ENCODE measurements around the gene DDA1. TPM values are rescaled to one million over a fixed set of nuclear protein-coding genes. Genes with fewer than 3 reads are reported as not detected.

DDA1 gene
- total and polyA plus RNA-seq, 2 experiments from 2014 or later, result 43.1 to 60.0 TPM

- H4K20me1 ChIP-seq (ENCODE audit: insufficient read depth, poor library complexity, severe bottlenecking), result no peaks in the 10 kb centered on the region
- no peaks in the 10 kb centered on the region for H3K27me3 ChIP-seq
- no peak overlapping the region for H3K4me3 ChIP-seq
- H3K4me2 ChIP-seq, result no peak overlapping the region
- 95% methylated on average over 18 of the region's 19 CpGs for WGBS (ENCODE audit: low lambda C conversion rate, missing lambda C conversion rate)
- H3K9me2 ChIP-seq (replicated peaks; ENCODE audit: insufficient read depth), result no peaks in the 10 kb centered on the region
- no peak for DNase-seq (ENCODE audit: low spot score)
- H3K9me3 ChIP-seq (ENCODE audit: low read depth), result no peaks in the 10 kb centered on the region
- no peak for TF ChIP-seq CTCF (IDR thresholded peaks at IDR 0.05; ENCODE audit: poor library complexity)
- TF ChIP-seq EZH2phosphoT487 (IDR thresholded peaks at IDR 0.05; ENCODE audit: low read depth, severe bottlenecking, unreplicated experiment), result no peak
- TF ChIP-seq EZH2 (IDR thresholded peaks at IDR 0.05; ENCODE audit: borderline replicate concordance), result no peak
- H3K79me2 ChIP-seq, result no peaks in the 10 kb centered on the region
- H3K27ac ChIP-seq, result no peak overlapping the region
- no peaks in the 10 kb centered on the region for H3K36me3 ChIP-seq (replicated peaks; ENCODE audit: insufficient read depth, low read depth)
- H3K4me1 ChIP-seq (ENCODE audit: insufficient read depth), result no peaks in the 10 kb centered on the region
- H2AFZ ChIP-seq, result no peak overlapping the region
These were observed 12.5 kb downstream of the DDA1 start for GRCh38 chr19:17321655-17322489.

GRCh38 chr19:17322854-17323253 lies 13.5 kb downstream of the DDA1 start:
- no peak for DNase-seq (ENCODE audit: low spot score)
- no peaks in the 10 kb centered on the region for H4K20me1 ChIP-seq (ENCODE audit: insufficient read depth, poor library complexity, severe bottlenecking)

GRCh38 chr19:17323300-17323963 lies 14.1 kb downstream of the DDA1 start:
- no peak for TF ChIP-seq CTCF (IDR thresholded peaks at IDR 0.05; ENCODE audit: poor library complexity)
- no peak for TF ChIP-seq EZH2phosphoT487 (IDR thresholded peaks at IDR 0.05; ENCODE audit: low read depth, severe bottlenecking, unreplicated experiment)
- TF ChIP-seq EZH2 (IDR thresholded peaks at IDR 0.05; ENCODE audit: borderline replicate concordance), result no peak
- Histone ChIP-seq H3K9me2 (replicated peaks; ENCODE audit: insufficient read depth) (no peaks in the 10 kb centered on the region), H3K27me3 (no peaks in the 10 kb centered on the region), H3K9me3 (ENCODE audit: low read depth) (no peaks in the 10 kb centered on the region), H3K27ac (no peak overlapping the region), H3K79me2 (no peaks in the 10 kb centered on the region), H3K4me3 (no peak overlapping the region), H3K36me3 (replicated peaks; ENCODE audit: insufficient read depth, low read depth) (no peaks in the 10 kb centered on the region), H4K20me1 (ENCODE audit: insufficient read depth, poor library complexity, severe bottlenecking) (no peaks in the 10 kb centered on the region), H2AFZ (no peak overlapping the region), H3K4me1 (ENCODE audit: insufficient read depth) (peaks cover 4% of the 10 kb centered on the region), H3K4me2 (no peak overlapping the region)
- WGBS (ENCODE audit: low lambda C conversion rate, missing lambda C conversion rate), result 94% methylated on average over 14 of the region's 56 CpGs
- DNase-seq (ENCODE audit: low spot score), result no peak

More at GRCh38 chr19:17322854-17323253, 13.5 kb downstream of the DDA1 start:
- TF ChIP-seq EZH2phosphoT487 (IDR thresholded peaks at IDR 0.05; ENCODE audit: low read depth, severe bottlenecking, unreplicated experiment) (no peak), CTCF (IDR thresholded peaks at IDR 0.05; ENCODE audit: poor library complexity) (no peak), EZH2 (IDR thresholded peaks at IDR 0.05; ENCODE audit: borderline replicate concordance) (no peak)
- Histone ChIP-seq H3K9me2 (replicated peaks; ENCODE audit: insufficient read depth) (no peaks in the 10 kb centered on the region), H3K27ac (no peak overlapping the region), H2AFZ (no peak overlapping the region), H3K4me1 (ENCODE audit: insufficient read depth) (no peaks in the 10 kb centered on the region), H3K27me3 (no peaks in the 10 kb centered on the region), H3K36me3 (replicated peaks; ENCODE audit: insufficient read depth, low read depth) (no peaks in the 10 kb centered on the region), H3K79me2 (no peaks in the 10 kb centered on the region), H3K4me3 (no peak overlapping the region), H3K4me2 (no peak overlapping the region), H3K9me3 (ENCODE audit: low read depth) (no peaks in the 10 kb centered on the region)
- 90% methylated on average over 10 of the region's 10 CpGs for WGBS (ENCODE audit: low lambda C conversion rate, missing lambda C conversion rate)

Measured in hepatocyte (in vitro differentiated cells).